HEK293 (cell line): Measurements from ENCODE around the gene KCNIP2.

ENCODE experiments used
- BCL6B ChIP-seq: fragments of 450-650 bp; formaldehyde crosslinking; IDR thresholded peaks from 2 replicates; pipeline ENCODE4 v1.5.1; 2017; ENCODE audit warnings: missing biosample characterization, missing genetic modification characterization
- GFI1B ChIP-seq: fragments of 450-650 bp; formaldehyde crosslinking; IDR thresholded peaks from 2 replicates; pipeline ENCODE4 v1.5.1; 2016; ENCODE audit warnings: missing biosample characterization, missing genetic modification characterization
- GLI4 ChIP-seq: fragments of 450-650 bp; formaldehyde crosslinking; IDR thresholded peaks from 2 replicates; pipeline ENCODE4 v1.5.1; 2016; ENCODE audit warnings: missing biosample characterization, missing genetic modification characterization
- GLIS2 ChIP-seq: fragments of 450-650 bp; formaldehyde crosslinking; IDR thresholded peaks from 2 replicates; pipeline ENCODE4 v1.5.1; 2016; ENCODE audit warnings: missing biosample characterization, missing genetic modification characterization
- REPIN1 ChIP-seq: fragments of 450-650 bp; formaldehyde crosslinking; IDR thresholded peaks from 2 replicates; pipeline ENCODE4 v1.5.1; 2017; ENCODE audit warnings: missing biosample characterization, missing genetic modification characterization, low read depth
- SCRT1 ChIP-seq: fragments of 450-650 bp; formaldehyde crosslinking; IDR thresholded peaks from 2 replicates; pipeline ENCODE4 v1.5.1; 2016; ENCODE audit warnings: missing biosample characterization, missing genetic modification characterization, borderline replicate concordance
- WT1 ChIP-seq: fragments of 450-650 bp; formaldehyde crosslinking; IDR thresholded peaks from 2 replicates; pipeline ENCODE4 v1.5.1; 2016; ENCODE audit warnings: missing biosample characterization, missing genetic modification characterization
- YY1 ChIP-seq: fragments of 450-650 bp; formaldehyde crosslinking; IDR thresholded peaks from 2 replicates; pipeline ENCODE4 v1.5.1; 2018; ENCODE audit warnings: missing biosample characterization, missing genetic modification characterization
- ZBTB20 ChIP-seq: fragments of 450-650 bp; formaldehyde crosslinking; IDR thresholded peaks from 2 replicates; pipeline ENCODE4 v1.5.1; 2016; ENCODE audit warnings: missing biosample characterization, missing genetic modification characterization
- ZNF132 ChIP-seq: fragments of 450-650 bp; formaldehyde crosslinking; IDR thresholded peaks from 2 replicates; pipeline ENCODE4 v1.5.1; 2017; ENCODE audit warnings: missing biosample characterization, missing genetic modification characterization, borderline replicate concordance
- ZNF248 ChIP-seq: fragments of 450-650 bp; formaldehyde crosslinking; IDR thresholded peaks from 2 replicates; pipeline ENCODE4 v1.5.1; 2017; ENCODE audit warnings: missing biosample characterization, missing genetic modification characterization
- ZNF350 ChIP-seq: fragments of 450-650 bp; formaldehyde crosslinking; IDR thresholded peaks from 2 replicates; pipeline ENCODE4 v1.5.0; 2017; ENCODE audit warnings: missing biosample characterization, mild to moderate bottlenecking, missing genetic modification characterization
- ZNF366 ChIP-seq: fragments of 450-650 bp; formaldehyde crosslinking; conservative IDR thresholded peaks from 2 replicates; pipeline ENCODE4 v1.5.1; 2016; ENCODE audit warnings: missing biosample characterization, missing genetic modification characterization
- ZNF37A ChIP-seq: fragments of 450-650 bp; IDR thresholded peaks from 2 replicates; pipeline ENCODE4 v1.5.1; 2018; ENCODE audit warnings: missing biosample characterization, missing genetic modification characterization
- ZNF549 ChIP-seq: fragments of 450-650 bp; IDR thresholded peaks from 2 replicates; pipeline ENCODE4 v1.5.1; 2018; ENCODE audit warnings: missing biosample characterization, missing genetic modification characterization, mild to moderate bottlenecking, inconsistent platforms, moderate library complexity
- ZNF571 ChIP-seq: fragments of 450-650 bp; formaldehyde crosslinking; IDR thresholded peaks from 2 replicates; pipeline ENCODE4 v1.5.0; 2017; ENCODE audit warnings: missing biosample characterization, missing genetic modification characterization
- ZNF610 ChIP-seq: fragments of 450-650 bp; formaldehyde crosslinking; IDR thresholded peaks from 2 replicates; pipeline ENCODE4 v1.5.1; 2016; ENCODE audit warnings: missing biosample characterization, missing genetic modification characterization, borderline replicate concordance
- ZNF621 ChIP-seq: fragments of 450-650 bp; formaldehyde crosslinking; IDR thresholded peaks from 2 replicates; pipeline ENCODE4 v1.5.1; 2017; ENCODE audit warnings: missing biosample characterization, missing genetic modification characterization
- ZNF623 ChIP-seq: fragments of 450-650 bp; formaldehyde crosslinking; IDR thresholded peaks from 2 replicates; pipeline ENCODE4 v1.5.1; 2016; ENCODE audit warnings: missing biosample characterization, missing genetic modification characterization
- ZNF830 ChIP-seq: fragments of 450-650 bp; IDR thresholded peaks from 2 replicates; pipeline ENCODE4 v1.5.0; 2018; ENCODE audit warnings: missing biosample characterization, missing genetic modification characterization, low read depth, mild to moderate bottlenecking, moderate library complexity
- TF ChIP-seq, protein P1 (sequence below): fragments of 450-650 bp; formaldehyde crosslinking; IDR thresholded peaks from 2 replicates; pipeline ENCODE4 v1.5.1; 2016; ENCODE audit warnings: missing biosample characterization, missing genetic modification characterization
- TF ChIP-seq, protein P2 (sequence below): fragments of 450-650 bp; formaldehyde crosslinking; IDR thresholded peaks from 2 replicates; pipeline ENCODE4 v1.5.1; 2016; ENCODE audit warnings: missing biosample characterization, missing genetic modification characterization
- TF ChIP-seq, protein P3 (sequence below): fragments of 450-650 bp; formaldehyde crosslinking; conservative IDR thresholded peaks from 2 replicates; pipeline ENCODE4 v1.5.1; 2016; ENCODE audit warnings: low read depth, missing biosample characterization, missing genetic modification characterization
- TF ChIP-seq, protein P4 (sequence below): fragments of 450-650 bp; formaldehyde crosslinking; IDR thresholded peaks from 2 replicates; pipeline ENCODE4 v1.5.1; 2016; ENCODE audit warnings: missing biosample characterization, missing genetic modification characterization, low read depth

Gene KCNIP2

GRCh38 chr10:101830322-101831168, 13.1 kb downstream of the KCNIP2 start (continued):
- TF ChIP-seq ZNF571 (tag by site-specific recombination): no peak
- TF ChIP-seq ZNF366 (tag by site-specific recombination): no peak
- TF ChIP-seq, protein P1, sequence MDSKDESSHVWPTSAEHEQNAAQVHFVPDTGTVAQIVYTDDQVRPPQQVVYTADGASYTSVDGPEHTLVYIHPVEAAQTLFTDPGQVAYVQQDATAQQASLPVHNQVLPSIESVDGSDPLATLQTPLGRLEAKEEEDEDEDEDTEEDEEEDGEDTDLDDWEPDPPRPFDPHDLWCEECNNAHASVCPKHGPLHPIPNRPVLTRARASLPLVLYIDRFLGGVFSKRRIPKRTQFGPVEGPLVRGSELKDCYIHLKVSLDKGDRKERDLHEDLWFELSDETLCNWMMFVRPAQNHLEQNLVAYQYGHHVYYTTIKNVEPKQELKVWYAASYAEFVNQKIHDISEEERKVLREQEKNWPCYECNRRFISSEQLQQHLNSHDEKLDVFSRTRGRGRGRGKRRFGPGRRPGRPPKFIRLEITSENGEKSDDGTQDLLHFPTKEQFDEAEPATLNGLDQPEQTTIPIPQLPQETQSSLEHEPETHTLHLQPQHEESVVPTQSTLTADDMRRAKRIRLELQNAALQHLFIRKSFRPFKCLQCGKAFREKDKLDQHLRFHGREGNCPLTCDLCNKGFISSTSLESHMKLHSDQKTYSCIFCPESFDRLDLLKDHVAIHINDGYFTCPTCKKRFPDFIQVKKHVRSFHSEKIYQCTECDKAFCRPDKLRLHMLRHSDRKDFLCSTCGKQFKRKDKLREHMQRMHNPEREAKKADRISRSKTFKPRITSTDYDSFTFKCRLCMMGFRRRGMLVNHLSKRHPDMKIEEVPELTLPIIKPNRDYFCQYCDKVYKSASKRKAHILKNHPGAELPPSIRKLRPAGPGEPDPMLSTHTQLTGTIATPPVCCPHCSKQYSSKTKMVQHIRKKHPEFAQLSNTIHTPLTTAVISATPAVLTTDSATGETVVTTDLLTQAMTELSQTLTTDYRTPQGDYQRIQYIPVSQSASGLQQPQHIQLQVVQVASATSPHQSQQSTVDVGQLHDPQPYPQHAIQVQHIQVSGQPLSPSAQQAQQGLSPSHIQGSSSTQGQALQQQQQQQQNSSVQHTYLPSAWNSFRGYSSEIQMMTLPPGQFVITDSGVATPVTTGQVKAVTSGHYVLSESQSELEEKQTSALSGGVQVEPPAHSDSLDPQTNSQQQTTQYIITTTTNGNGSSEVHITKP (tag by site-specific recombination): peak; percentile 70; the same call in 1 of the 2 replicates
- no peak for TF ChIP-seq ZNF830 (tag by site-specific recombination)
- TF ChIP-seq, protein P2, sequence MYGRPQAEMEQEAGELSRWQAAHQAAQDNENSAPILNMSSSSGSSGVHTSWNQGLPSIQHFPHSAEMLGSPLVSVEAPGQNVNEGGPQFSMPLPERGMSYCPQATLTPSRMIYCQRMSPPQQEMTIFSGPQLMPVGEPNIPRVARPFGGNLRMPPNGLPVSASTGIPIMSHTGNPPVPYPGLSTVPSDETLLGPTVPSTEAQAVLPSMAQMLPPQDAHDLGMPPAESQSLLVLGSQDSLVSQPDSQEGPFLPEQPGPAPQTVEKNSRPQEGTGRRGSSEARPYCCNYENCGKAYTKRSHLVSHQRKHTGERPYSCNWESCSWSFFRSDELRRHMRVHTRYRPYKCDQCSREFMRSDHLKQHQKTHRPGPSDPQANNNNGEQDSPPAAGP: peak; percentile 100
- TF ChIP-seq WT1 (tag by site-specific recombination): peak; percentile 51; the same call in 1 of the 2 replicates
- TF ChIP-seq, protein P3, sequence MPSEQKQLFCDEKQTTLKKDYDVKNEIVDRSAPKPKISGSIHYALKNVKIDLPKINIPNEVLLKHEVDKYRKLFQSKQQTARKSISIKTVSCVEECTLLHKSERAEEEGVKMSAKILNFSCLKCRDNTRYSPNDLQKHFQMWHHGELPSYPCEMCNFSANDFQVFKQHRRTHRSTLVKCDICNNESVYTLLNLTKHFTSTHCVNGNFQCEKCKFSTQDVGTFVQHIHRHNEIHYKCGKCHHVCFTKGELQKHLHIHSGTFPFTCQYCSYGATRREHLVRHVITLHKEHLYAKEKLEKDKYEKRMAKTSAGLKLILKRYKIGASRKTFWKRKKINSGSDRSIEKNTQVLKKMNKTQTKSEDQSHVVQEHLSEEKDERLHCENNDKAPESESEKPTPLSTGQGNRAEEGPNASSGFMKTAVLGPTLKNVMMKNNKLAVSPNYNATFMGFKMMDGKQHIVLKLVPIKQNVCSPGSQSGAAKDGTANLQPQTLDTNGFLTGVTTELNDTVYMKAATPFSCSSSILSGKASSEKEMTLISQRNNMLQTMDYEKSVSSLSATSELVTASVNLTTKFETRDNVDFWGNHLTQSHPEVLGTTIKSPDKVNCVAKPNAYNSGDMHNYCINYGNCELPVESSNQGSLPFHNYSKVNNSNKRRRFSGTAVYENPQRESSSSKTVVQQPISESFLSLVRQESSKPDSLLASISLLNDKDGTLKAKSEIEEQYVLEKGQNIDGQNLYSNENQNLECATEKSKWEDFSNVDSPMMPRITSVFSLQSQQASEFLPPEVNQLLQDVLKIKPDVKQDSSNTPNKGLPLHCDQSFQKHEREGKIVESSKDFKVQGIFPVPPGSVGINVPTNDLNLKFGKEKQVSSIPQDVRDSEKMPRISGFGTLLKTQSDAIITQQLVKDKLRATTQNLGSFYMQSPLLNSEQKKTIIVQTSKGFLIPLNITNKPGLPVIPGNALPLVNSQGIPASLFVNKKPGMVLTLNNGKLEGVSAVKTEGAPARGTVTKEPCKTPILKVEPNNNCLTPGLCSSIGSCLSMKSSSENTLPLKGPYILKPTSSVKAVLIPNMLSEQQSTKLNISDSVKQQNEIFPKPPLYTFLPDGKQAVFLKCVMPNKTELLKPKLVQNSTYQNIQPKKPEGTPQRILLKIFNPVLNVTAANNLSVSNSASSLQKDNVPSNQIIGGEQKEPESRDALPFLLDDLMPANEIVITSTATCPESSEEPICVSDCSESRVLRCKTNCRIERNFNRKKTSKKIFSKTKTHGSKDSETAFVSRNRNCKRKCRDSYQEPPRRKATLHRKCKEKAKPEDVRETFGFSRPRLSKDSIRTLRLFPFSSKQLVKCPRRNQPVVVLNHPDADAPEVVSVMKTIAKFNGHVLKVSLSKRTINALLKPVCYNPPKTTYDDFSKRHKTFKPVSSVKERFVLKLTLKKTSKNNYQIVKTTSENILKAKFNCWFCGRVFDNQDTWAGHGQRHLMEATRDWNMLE (tag by site-specific recombination): no peak
- peak; percentile 98 for TF ChIP-seq GLI4 (tag by site-specific recombination)
- TF ChIP-seq YY1 (tag by site-specific recombination): no peak
- peak; percentile 78; the same call in 1 of the 2 replicates for TF ChIP-seq ZBTB20 (tag by site-specific recombination)
- TF ChIP-seq ZNF132 (tag by site-specific recombination): no peak
- TF ChIP-seq ZNF623 (tag by site-specific recombination): peak; percentile 56; the same call in 1 of the 2 replicates
- TF ChIP-seq ZNF610: peak; percentile 90
- no peak for TF ChIP-seq ZNF350
- peak; percentile 28; the same call in 1 of the 2 replicates for TF ChIP-seq REPIN1
- 0 out of 2 replicates have a peak, but pooled peaks have one; percentile 29 for TF ChIP-seq BCL6B (tag by site-specific recombination)
- TF ChIP-seq SCRT1 (tag by site-specific recombination): no peak
- TF ChIP-seq GLIS2: peak; percentile 100
- no peak for TF ChIP-seq ZNF549
- TF ChIP-seq ZNF621 (tag by site-specific recombination): peak; percentile 95; the same call in 1 of the 2 replicates
- TF ChIP-seq GFI1B (tag by site-specific recombination): no peak; the same call in 1 of the 2 replicates
- no peak; the same call in 1 of the 2 replicates for TF ChIP-seq ZNF248 (tag by site-specific recombination)
- TF ChIP-seq ZNF37A (tag by site-specific recombination): no peak
- TF ChIP-seq, protein P4, sequence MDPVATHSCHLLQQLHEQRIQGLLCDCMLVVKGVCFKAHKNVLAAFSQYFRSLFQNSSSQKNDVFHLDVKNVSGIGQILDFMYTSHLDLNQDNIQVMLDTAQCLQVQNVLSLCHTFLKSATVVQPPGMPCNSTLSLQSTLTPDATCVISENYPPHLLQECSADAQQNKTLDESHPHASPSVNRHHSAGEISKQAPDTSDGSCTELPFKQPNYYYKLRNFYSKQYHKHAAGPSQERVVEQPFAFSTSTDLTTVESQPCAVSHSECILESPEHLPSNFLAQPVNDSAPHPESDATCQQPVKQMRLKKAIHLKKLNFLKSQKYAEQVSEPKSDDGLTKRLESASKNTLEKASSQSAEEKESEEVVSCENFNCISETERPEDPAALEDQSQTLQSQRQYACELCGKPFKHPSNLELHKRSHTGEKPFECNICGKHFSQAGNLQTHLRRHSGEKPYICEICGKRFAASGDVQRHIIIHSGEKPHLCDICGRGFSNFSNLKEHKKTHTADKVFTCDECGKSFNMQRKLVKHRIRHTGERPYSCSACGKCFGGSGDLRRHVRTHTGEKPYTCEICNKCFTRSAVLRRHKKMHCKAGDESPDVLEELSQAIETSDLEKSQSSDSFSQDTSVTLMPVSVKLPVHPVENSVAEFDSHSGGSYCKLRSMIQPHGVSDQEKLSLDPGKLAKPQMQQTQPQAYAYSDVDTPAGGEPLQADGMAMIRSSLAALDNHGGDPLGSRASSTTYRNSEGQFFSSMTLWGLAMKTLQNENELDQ (tag by site-specific recombination): no peak
